NCI-H2227 treated with DMSO at 0.1 percent for 48 hours (cell line): ENCODE data around the gene OR4K17.
"Not testable (repeated sequence)": the region's sequence is repeated elsewhere in the genome, so short reads cannot be mapped to it uniquely, and the experiment has no call there.

Experiments
- DNase-seq: peaks from one replicate; lab custom pipeline; 2025; lab: John Stamatoyannopoulos, UW

The OR4K17 gene, protein sequence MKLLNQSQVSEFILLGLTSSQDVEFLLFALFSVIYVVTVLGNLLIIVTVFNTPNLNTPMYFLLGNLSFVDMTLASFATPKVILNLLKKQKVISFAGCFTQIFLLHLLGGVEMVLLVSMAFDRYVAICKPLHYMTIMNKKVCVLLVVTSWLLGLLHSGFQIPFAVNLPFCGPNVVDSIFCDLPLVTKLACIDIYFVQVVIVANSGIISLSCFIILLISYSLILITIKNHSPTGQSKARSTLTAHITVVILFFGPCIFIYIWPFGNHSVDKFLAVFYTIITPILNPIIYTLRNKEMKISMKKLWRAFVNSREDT

DNA sequence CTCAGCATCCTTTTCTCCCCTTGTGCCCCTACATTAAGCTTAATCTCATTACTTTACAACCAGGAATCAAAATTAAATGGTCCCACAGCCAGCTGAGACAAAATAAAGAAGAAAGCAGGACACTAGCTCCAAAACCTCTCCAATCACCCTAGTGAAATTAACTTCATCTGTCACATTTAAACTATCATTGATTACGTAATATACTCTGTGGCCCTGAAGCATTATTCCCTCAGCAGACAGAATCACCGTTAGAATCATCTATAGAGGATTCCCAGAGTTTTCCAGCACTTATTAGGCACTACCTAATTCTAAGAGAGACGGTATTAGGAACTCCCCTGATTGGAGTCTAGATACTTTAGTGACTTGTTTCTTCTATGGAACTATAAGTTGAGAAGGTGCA lies at the start of gene OR4K17:
Gene OR4K17, plus strand, starts transcription at position 302 of the 400 bp plus-strand sequence. CDS start 6,761 bp downstream, outside the sequence.
- DNase-seq, result no peak

DNA sequence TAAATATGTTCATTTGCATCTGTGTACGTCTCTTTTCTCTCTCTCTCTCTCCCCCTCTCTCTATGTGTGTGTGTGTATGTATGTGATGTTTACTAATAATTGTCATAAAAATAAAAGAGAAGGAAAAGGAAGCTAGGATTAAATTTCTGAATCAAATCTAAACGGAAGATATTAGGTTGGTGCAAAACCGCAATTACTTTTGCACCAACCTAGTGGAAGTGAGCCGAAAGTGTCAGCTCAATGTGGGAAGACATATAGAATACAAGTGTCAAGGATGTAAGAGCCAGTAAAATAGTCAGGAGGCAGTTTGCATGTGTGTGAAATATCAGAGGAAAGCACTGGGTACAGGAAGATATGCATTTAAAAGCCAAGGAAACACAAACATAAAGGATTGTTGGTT lies 18.5 kb upstream of the OR4K17 start:
- no peak for DNase-seq

DNA sequence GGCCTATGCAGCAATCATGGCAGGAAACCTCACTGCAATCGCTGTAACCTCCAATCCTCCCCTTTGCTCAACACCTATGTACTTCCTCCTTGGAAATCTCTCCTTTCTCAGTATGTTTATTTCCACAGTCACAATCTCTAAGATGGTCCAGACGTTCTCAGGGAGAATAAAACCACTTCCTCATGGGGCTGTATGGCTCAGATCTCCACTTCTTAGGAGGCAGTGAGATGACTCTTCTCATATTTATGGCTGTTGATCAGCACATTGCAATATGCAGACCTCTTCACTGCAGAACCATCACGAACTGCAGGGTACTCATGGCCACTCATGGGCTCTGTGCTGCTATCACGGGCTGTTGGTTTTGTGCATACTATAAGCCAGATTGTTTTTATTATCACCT lies 17.1 kb upstream of the OR4K17 start:
- no peak for DNase-seq

DNA sequence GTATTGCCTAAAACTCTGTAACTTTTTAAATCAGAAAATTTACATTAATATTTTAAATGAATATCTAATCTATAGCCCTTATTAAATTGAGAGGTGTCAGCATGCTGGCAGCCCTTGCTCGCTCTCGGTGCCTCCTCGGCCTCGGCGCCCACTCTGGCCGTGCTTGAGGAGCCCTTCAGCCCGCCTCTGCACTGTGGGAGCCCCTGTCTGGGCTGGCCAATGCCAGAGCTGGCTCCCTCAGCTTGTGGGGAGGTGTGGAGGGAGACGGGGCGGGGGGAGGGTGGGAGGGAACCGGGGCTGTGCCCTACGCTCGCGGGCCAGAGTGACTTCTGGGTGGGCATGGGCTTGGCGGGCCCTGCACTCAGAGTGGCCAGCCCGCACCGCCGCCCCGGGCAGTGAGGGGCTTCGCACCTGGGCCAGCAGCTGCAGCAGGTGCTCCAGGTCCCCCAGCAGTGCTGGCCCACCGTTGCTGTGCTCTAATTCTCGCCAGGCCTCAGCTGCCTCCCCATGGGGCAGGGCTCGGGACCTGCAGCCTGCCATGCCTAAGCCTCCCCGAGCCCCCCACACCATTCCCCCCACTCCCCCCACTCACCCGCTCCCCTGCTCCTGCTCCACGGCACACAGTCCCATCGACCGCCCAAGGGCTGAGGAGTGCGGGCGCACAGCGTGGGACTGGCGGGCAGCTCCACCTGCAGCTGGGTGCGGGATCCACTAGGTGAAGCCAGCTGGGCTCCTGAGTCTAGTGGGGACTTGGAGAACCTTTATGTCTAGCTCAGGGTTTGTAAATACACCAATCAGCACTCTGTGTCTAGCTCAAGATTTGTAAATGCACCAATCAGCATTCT lies 11.4 kb upstream of the OR4K17 start:
- DNase-seq, result not testable (repeated sequence)

DNA sequence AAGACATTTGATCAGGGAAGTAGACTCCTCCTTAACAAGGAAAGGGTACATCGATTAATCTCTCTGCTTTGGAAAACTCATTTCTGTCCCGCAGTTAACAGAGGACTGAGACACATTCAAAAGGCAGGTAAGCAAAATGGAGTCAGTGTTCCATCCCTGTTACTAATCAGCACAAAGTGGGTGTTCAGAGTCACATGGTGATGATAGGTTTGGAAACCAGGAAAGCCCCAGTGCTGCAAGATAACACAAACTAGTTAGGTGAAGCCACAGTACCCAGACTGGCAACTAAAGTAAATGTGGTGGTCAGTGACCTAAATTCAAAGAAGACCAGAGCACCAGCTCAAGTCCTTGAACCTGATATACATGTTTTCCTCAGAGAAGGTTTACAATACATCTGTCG lies 1.8 kb downstream of the OR4K17 start:
- DNase-seq, result no peak

DNA sequence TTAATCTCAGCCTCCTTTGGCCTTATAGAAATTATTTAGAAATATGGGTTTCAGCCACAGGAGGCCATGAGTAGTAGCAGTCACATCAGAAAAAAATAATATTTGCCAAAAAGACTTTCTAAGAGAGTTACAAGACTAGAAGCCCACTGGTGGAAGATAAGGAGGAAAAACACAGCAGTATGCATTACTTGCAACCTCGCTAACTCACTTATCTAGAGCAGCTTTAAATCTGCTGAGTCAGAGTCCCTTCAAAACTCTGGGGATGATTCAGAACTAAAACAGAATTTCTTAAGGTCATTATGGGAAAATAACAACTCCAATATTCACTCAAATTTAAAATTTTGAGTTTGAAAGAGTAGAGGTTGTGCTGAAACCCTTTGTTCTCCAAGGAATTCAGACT lies 6.2 kb downstream of the OR4K17 start:
- no peak for DNase-seq

DNA sequence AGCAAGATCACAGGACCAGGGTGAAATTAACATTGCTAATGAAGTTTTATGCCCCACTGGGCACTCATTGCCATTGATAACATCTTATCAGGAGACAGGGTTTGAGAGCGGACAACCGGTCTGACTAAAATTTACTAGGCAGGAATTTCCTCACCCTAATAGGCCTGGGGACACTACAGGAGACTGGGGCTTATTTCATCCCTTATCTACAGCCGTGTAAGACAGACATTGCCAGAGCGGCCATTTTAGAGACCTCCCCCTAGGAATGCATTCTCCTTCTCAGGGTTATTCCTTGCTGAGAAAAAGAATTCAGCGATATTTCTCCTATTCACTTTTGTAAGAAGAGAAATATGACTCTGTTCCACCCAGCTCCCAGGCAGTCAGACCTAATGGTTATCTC lies 8.3 kb downstream of the OR4K17 start:
- DNase-seq, result no peak

DNA sequence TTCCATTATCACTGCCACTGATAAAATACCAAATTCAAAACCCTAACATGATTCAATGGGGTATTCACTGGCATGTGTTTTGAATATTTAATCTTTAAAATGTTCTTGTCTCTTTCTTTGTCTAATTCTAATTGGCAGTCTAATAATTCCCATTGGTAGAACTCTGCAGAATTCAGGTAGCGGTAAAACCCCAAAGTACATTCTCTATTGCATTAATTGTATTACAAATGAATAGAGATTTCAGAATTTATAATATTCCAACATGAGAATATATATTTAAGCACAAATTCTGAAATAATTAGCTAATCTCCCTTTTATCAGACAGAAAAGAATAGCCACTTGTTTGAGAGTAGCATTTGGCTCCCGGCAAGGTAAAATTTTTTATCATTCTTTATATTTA lies 28.0 kb downstream of the OR4K17 start, which contains the start of gene OR4N5:
Gene OR4N5, plus strand, starts transcription at position 301 of the 400 bp plus-strand sequence. CDS start 4,916 bp downstream, outside the sequence.
- DNase-seq, result no peak

DNA sequence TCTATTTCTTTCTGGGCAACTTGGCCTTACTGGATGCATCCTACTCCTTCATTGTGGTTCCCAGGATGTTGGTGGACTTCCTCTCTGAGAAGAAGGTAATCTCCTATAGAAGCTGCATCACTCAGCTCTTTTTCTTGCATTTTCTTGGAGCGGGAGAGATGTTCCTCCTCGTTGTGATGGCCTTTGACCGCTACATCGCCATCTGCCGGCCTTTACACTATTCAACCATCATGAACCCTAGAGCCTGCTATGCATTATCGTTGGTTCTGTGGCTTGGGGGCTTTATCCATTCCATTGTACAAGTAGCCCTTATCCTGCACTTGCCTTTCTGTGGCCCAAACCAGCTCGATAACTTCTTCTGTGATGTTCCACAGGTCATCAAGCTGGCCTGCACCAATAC lies 33.4 kb downstream of the OR4K17 start:
- no peak for DNase-seq

DNA sequence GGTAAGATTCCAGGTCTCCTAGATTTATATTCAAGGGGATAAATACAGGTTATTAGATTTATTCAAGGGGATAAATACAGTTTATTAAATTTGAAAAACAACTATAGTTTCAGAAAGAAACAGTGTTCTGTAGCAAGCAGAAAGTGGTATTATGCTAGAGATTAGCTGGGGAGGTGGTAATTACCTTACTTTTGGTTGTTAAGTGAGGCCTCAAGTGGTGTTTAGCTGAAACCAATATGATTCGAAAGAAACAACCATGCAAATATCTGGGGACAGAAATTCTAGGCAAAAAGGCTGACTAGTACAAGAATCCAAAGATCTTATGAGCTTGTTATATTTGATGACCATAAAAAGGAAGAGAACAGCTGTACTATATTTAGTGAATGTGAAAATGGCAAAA lies 34.3 kb downstream of the OR4K17 start:
- no peak for DNase-seq

DNA sequence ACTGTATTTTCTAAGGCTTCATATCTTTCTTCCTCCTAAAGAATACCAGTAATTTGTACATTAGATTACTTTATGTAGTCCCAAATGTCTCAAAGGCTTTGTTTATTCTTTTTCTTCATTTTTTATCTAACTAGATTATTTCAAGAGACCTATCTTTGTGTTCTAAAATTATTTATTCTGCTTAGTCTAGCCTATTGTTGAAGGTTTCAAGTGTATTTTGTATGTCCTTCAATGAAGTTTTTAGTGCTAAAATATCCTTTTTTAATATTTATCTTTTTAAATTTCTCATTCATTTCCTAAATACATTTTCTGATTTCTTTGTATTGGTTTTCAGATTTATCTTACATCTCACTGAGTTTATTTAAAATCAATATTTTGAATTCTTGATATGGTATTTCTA lies 53.9 kb downstream of the OR4K17 start:
- no peak for DNase-seq

DNA sequence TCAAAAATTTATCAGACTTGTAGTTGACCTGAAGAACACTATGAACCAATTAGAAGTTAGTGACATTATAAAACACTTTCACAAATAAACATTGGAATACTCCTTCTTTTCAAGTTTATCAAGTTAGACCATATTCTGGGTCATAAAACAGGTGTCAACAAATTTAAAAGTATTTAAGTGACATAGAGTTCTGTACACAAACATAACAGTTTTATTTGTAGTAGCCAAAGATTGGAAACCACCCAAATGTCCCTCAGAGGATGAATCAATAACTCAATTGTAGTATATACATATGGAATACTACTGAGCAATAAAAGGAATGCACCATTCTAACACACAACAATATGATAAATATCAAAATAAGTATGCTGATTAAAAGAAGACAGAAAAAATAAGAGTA lies 56.6 kb downstream of the OR4K17 start:
- DNase-seq, result no peak

DNA sequence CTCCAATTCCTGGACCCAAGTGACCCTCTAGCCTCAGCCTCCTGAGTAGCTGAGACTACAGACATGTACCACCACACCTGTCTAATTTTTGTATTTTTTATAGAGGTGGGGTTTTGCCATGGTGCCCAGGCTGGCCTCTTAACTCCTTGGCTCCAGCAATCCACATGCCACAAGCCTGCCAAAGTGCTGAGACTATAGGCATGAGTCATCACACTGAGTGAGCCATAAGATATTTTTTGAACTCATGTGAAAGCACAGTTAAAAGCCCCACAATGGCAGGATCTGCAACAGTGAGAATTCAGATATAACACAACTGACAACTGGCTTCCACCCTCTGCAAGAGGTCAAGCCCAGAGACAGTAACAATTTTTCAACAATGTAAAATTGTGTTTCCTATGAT lies 59.3 kb downstream of the OR4K17 start:
- not testable (repeated sequence) for DNase-seq
